GM23248 (cell line): ENCODE measurements around the gene PIAS1. TPM values are rescaled to one million over a fixed set of nuclear protein-coding genes. Genes with fewer than 3 reads are reported as not detected.

ENCODE experiments used
- DNase-seq: peaks from one replicate; pipeline ENCODE4 v3.0.0-alpha.2; 2015
- H2AFZ ChIP-seq: fragments of 200-600 bp; sonication (generic); 2 replicates; pipeline ENCODE4 v1.6.1; 2016; ENCODE audit warnings: antibody characterized with exemption
- H3F3A ChIP-seq: fragments of 200-600 bp; sonication (generic); 2 replicates; pipeline ENCODE4 v1.6.1; 2016; ENCODE audit warnings: mild to moderate bottlenecking, antibody characterized with exemption, mixed run types; ENCODE audit not compliant: insufficient read depth
- H3K27ac ChIP-seq: fragments of 200-600 bp; sonication (generic); 2 replicates; pipeline ENCODE4 v1.5.1; 2016; ENCODE audit warnings: mild to moderate bottlenecking
- H3K27me3 ChIP-seq: fragments of 200-600 bp; sonication (generic); replicated peaks from 2 replicates; pipeline ENCODE4 v1.6.1; 2016; ENCODE audit warnings: mild to moderate bottlenecking; ENCODE audit not compliant: insufficient read depth
- H3K36me3 ChIP-seq: fragments of 200-600 bp; sonication (generic); 2 replicates; pipeline ENCODE4 v1.6.1; 2016; ENCODE audit warnings: low read depth, mild to moderate bottlenecking
- H3K4me1 ChIP-seq: fragments of 200-600 bp; sonication (generic); 2 replicates; pipeline ENCODE4 v1.6.1; 2016; ENCODE audit warnings: mild to moderate bottlenecking; ENCODE audit not compliant: insufficient read depth
- H3K4me2 ChIP-seq: fragments of 200-600 bp; sonication (generic); one replicate; pipeline ENCODE4 v1.6.1; 2016; ENCODE audit warnings: mild to moderate bottlenecking; ENCODE audit not compliant: unreplicated experiment
- H3K4me3 ChIP-seq: fragments of 200-600 bp; sonication (generic); 2 replicates; pipeline ENCODE4 v1.5.1; 2016; ENCODE audit warnings: mild to moderate bottlenecking
- H3K79me2 ChIP-seq: fragments of 200-600 bp; sonication (generic); 2 replicates; pipeline ENCODE4 v1.6.1; 2016; ENCODE audit warnings: mild to moderate bottlenecking; ENCODE audit not compliant: insufficient read depth
- H3K9ac ChIP-seq: fragments of 200-600 bp; sonication (generic); 2 replicates; pipeline ENCODE4 v1.6.1; 2016; ENCODE audit warnings: mild to moderate bottlenecking
- H3K9me2 ChIP-seq: fragments of 200-600 bp; sonication (generic); 2 replicates; pipeline ENCODE4 v1.6.1; 2016; ENCODE audit warnings: mixed run types, mild to moderate bottlenecking, moderate library complexity; ENCODE audit not compliant: insufficient read depth
- H3K9me3 ChIP-seq: fragments of 200-600 bp; sonication (generic); one replicate; pipeline ENCODE4 v1.6.1; 2017; ENCODE audit warnings: low read depth
- H4K20me1 ChIP-seq: fragments of 200-600 bp; sonication (generic); 2 replicates; pipeline ENCODE4 v1.6.0; 2016; ENCODE audit not compliant: insufficient read depth
- EZH2 ChIP-seq: fragments of 200-600 bp; sonication (generic); IDR thresholded peaks from 2 replicates; pipeline ENCODE4 v1.6.1; 2018; ENCODE audit warnings: antibody characterized with exemption, mild to moderate bottlenecking; ENCODE audit not compliant: insufficient read depth, poor library complexity, severe bottlenecking
- EZH2phosphoT487 ChIP-seq: fragments of 200-600 bp; sonication (generic); IDR thresholded peaks from 2 replicates; pipeline ENCODE4 v1.6.1; 2018; ENCODE audit warnings: antibody characterized with exemption, moderate library complexity, mild to moderate bottlenecking, low read depth; ENCODE audit not compliant: insufficient read depth
- WGBS, 2 experiments: methylation state at CpG; one replicate each; pipeline ENCODE4 v1.1.6; 2015 to 2017; ENCODE audit warnings: low lambda C conversion rate in 2 of 2, low coverage in 1 of 2; ENCODE audit errors: missing lambda C conversion rate in 2 of 2; 5-methylcytosine and 5-hydroxymethylcytosine counted together
- in situ Hi-C: fragments of 300-500 bp; cut with MboI; formaldehyde crosslinking; loops from 2 replicates; pipeline ENCODE4 v1.15.0; 2020
- polyA plus RNA-seq: library from polyadenylated mRNA; unstranded; fragments of >200 nt; fragmentation: Nextera tagmentation; extraction: Ambion mirVana; gene quantifications from 2 replicates; pipeline ENCODE4 v1.2.1, GENCODE V29; 2016
- total RNA-seq: library from RNA; depleted of rRNA; stranded (reverse); fragments of >200 nt; shearing (Covaris generic); gene quantifications from 2 replicates; pipeline ENCODE4 v1.2.3, GENCODE V29; 2014

Gene PIAS1
- total and polyA plus RNA-seq, 2 experiments from 2014 or later: 14.8 to 34.4 TPM

DNA sequence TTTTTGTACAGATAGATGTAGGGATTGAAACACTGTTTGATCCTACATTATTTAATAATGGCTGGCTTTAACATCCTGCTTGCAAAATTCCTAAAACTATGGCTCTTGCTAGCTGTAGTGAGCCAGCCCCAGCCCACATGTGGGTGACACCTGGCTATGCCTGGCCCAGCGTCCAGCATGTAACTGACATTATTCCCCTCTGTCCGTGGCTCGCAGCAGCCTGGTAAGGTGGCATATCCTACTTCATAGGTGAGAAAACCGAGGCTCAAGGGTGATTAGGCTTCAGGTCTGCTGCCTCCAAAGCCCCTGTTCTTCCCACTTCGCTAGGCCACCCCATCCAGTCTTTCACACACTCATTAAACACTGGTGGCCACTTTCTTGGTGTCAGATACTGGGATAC, 149.4 kb downstream of the PIAS1 start:
- Histone ChIP-seq H3K9me3 (no peaks in the 10 kb centered on the region), H3K9ac (no peak overlapping the region), H3F3A (no peaks in the 10 kb centered on the region), H3K79me2 (no peaks in the 10 kb centered on the region), H3K4me3 (no peak overlapping the region), H3K4me2 (no peak overlapping the region), H4K20me1 (no peaks in the 10 kb centered on the region), H3K27ac (no peak overlapping the region), H3K27me3 (no peaks in the 10 kb centered on the region), H3K36me3 (no peaks in the 10 kb centered on the region), H3K4me1 (0 out of 2 replicates have a peak, but pooled peaks cover 4% of the 10 kb centered on the region), H2AFZ (no peak overlapping the region), H3K9me2 (no peaks in the 10 kb centered on the region)
- in situ Hi-C loops: no loop called here
- DNase-seq: no peak
- TF ChIP-seq EZH2 (no peak), EZH2phosphoT487 (no peak)
- WGBS, 2 experiments: 95 to 97% methylated on average over 5 of the region's 5 CpGs

DNA sequence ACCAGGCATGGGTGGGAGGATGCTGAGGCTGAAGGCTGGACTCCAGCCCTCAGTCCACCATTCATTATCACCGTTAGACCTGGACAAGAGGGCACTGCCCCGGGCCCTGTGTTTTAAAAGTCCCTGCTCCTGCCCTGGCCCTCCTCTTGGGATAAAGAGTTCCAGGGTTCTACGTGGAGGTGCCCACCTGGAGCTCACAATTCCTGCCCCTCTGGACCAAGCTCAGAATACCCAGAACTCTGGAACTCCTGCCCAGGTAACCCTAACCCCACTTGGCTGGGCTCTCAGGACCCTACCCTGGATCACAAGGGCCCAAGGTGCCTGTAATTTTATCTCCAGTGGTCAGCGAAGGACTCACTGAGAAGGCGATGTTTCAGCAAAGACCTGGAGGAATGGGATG, 149.8 kb downstream of the PIAS1 start:
- TF ChIP-seq EZH2 (no peak), EZH2phosphoT487 (no peak)
- Histone ChIP-seq H3K79me2 (no peaks in the 10 kb centered on the region), H3K4me1 (0 out of 2 replicates have a peak, but pooled peaks cover 4% of the 10 kb centered on the region), H3K36me3 (no peaks in the 10 kb centered on the region), H3K4me3 (no peak overlapping the region), H3K9me2 (no peaks in the 10 kb centered on the region), H3K27me3 (no peaks in the 10 kb centered on the region), H3K4me2 (no peak overlapping the region), H3K9me3 (no peaks in the 10 kb centered on the region), H3K27ac (no peak overlapping the region), H3F3A (no peaks in the 10 kb centered on the region), H4K20me1 (no peaks in the 10 kb centered on the region), H3K9ac (no peak overlapping the region), H2AFZ (no peak overlapping the region)
- no peak for DNase-seq
- 94 to 100% methylated on average over 5 of the region's 5 CpGs for WGBS, 2 experiments
- in situ Hi-C loops: no loop called here

DNA sequence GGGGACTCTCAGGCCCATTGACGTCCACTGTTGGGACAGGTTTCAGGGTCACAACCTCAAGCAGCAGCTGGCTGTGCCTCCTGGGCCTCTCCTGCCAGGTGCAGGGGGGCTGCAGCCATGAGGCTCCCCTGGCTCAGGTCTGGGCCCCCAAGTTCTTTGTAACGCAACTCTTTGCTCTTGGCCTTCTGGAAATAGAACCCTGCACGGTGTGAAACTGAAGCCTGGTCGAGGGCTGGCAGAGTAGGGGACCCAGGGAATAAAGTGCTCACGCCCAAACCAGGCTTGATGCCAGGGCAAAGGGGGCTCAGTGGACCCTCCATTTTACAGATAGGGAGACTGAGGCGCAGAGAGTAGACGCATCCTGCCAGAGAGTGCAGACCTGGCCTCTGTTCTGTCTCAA, 150.2 kb downstream of the PIAS1 start:
- DNase-seq: no peak
- in situ Hi-C loops: no loop called here
- 0 out of 2 replicates have a peak, but pooled peaks cover 4% of the 10 kb centered on the region for H3K4me1 ChIP-seq

DNA sequence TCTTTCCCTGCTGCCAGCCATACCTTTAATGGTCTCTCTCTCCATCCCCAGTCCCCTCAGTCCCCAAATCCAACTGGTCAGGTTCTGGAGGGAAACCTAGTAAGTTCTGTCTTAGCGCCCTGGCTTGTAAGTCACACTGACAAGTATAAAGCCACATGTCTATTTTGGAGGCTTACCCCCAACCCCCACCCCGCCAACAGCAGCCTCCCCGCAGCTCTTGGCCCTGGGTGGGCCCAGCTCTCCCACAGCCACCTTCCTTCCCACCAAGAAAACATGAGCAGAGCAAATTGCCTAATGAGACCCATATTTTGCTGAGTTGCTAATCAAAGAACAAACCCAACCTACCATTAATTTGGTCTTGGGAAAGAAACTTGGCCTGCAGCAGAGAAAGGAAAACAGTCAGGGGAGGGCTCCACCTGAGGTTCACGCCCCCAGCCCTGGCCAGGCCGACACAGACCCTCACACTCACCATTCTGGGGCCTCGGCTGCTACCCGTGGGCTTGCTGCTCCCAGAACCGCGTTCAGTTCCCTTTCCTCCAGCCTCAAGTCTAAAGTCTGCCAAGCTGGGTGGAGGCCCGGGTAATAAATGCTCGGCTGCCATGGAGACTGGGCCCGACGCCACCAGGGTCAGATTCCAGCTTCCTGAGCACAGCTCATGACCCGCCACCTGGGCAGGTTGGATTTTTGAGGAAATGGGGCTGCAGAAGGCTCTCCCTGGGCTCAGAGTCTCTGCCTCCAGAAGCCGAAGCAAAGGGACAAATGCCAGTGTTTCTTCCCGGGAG, 150.9 kb downstream of the PIAS1 start, which contains the start of gene CALML4:
CALML4 (minus strand) TSS at position 557 of the 782 bp plus-strand sequence; CDS start at position 472, 85 bp downstream.
- Histone ChIP-seq H3K79me2 (no peaks in the 10 kb centered on the region), H3K9me2 (no peaks in the 10 kb centered on the region), H3F3A (no peaks in the 10 kb centered on the region), H3K27ac (no peak within 1 kb of the TSS), H3K9me3 (no peaks in the 10 kb centered on the region), H3K4me3 (no peak within 1 kb of the TSS), H3K4me2 (no peak within 1 kb of the TSS), H3K9ac (no peak within 1 kb of the TSS), H2AFZ (no peak within 1 kb of the TSS), H3K27me3 (no peaks in the 10 kb centered on the region), H4K20me1 (no peaks in the 10 kb centered on the region), H3K4me1 (0 out of 2 replicates have a peak, but pooled peaks cover 4% of the 10 kb centered on the region), H3K36me3 (no peaks in the 10 kb centered on the region)
- peak; percentile 59 for DNase-seq
- WGBS, 2 experiments: 33 to 38% methylated on average over 15 to 16 of the region's 16 CpGs
- in situ Hi-C loops: no loop called here
- TF ChIP-seq EZH2: no peak
- TF ChIP-seq EZH2phosphoT487: no peak

More for the DNA sequence above, 150.2 kb downstream of the PIAS1 start:
- no peaks in the 10 kb centered on the region for H3K9me3 ChIP-seq
- 88 to 96% methylated on average over 4 to 7 of the region's 7 CpGs for WGBS, 2 experiments
- H3K4me3 ChIP-seq: no peak overlapping the region
- H3K9me2 ChIP-seq: no peaks in the 10 kb centered on the region
- H3K36me3 ChIP-seq: no peaks in the 10 kb centered on the region
- H4K20me1 ChIP-seq: no peaks in the 10 kb centered on the region
- H3K27me3 ChIP-seq: no peaks in the 10 kb centered on the region
- no peak overlapping the region for H3K27ac ChIP-seq
- no peaks in the 10 kb centered on the region for H3K79me2 ChIP-seq
- H2AFZ ChIP-seq: no peak overlapping the region
- H3K4me2 ChIP-seq: no peak overlapping the region
- no peak overlapping the region for H3K9ac ChIP-seq
- TF ChIP-seq EZH2phosphoT487: no peak
- no peak for TF ChIP-seq EZH2
- H3F3A ChIP-seq: no peaks in the 10 kb centered on the region
